ENCODE measurements around the gene MYO5B.

MYO5B gene

DNA sequence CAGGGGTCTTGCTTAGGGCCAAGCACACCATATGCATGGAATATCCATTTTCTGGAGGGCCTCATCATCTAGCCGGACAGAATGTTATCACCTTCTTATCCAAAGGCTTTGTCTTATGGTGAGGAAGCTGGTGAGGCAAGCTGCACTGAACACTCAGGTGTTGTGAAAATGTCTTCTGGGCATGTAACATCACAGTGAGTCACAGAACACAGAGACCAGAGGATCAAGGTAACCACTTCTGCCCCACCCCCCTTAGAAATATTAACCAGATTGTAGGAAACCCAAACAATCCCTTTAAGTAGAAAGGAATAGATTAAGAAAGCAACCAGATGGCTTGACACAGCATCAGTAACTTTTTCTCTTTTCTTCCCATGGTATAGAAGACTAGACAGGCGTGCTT lies 51.1 kb downstream of the MYO5B start:
- DNase-seq, result no peak

DNA sequence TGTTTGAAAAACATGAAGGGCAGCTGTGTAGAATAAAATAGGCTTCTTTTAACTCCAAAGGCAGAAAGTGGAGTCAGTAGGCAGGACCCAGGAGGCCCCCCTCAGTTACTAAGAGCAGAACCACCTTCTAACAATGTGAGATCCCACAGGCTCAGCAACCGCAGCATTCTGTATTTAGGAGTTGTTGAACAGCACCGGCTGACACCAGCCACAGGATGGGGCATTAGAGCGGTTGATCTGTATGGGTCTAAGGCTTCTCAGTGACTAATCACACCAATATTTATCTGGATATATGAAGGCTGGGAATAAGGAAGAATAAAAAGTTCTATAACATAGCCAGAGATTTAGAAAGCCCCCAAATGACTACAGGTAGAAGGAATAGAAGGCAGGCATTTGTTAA lies 51.7 kb downstream of the MYO5B start:
- DNase-seq, result no peak

DNA sequence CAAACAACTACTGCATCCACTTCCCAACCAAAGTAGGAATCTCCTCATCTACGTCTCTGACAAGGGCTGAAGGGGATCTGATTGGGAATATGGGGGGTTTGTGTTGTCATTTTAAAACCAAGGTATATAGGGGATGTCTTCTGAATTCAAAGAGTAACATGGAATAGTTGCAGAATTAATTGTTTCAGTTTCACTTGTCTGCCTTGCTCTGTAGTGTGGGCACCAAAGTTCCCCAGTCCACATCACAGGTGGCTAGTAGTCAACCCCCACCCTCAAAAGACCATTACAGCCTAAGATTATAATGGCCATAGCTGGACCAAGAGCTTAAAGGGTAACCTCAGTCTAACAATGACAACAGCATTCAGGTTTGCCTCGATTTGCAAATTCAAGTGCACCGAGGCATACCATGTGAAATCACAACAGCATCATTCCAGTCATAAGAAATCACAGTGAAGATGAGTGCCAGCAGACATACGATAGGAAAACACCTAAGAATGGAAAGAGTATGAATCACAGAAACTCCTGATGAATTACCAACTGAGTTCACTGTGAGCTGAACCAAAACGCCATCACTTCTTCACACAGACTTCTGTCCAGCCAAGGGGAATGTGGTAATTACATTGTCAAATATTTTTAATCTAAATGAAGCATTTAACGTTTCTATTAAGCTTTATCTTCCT lies 52.4 kb downstream of the MYO5B start:
- no peak for DNase-seq

DNA sequence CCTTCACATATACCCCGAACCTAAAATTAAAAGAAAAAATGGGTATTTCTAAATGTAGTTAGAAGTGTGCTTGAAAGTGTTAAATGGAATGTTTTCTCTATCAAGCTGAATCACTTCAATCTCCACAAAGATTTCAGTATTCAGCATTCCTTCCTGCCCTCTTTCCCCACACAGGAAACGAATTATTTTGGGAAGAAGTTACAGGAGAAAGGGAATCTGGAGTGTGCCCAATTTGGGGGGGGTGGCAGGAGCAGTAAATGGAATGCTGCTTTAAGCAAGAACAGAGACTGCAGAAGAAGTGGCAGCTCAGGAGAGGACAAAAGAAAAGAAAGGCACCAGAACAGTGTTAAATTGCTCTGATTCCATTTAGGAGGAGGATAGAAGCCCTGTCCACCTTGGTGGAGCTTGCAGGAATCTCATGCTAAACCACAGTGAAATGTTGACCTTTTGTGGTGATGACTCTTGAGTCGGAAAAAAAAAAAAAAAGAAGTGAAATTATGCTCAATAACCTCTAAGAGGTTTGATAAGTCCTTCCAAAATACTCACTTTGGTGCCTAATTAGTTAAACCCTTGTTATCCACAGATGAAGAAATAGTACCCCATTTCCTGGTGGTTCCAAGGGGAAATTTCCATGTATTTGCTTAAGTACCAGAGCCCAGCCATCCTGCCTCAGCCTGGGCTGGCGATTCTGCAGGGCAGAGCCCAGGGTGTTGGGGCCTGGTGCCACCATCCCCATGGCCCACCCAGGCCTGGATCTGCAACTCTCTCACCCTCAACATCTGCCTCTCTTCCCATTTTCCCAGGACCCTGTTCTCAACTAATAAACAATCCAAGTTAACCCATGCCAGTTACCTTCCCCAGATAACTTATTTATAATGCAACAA lies 56.5 kb downstream of the MYO5B start:
- DNase-seq, result no peak

DNA sequence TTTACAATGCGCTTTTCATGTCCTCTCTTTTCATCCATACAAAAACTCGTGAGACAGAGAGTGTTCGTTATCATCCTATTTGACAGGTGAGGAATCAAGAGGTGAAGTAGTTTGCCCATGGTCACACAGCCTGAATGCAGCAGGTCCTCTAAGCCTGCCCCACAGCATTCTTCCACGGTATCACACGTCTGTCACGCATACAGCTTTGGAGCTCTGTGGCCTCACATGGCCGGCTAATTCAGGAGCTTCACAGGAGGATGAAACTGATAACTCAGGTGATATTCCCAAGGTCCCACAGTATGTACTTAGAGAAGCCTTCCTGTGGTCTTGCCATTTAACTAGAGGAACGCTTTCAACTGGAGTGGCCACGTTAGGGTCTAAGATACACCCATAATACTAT lies 59.0 kb downstream of the MYO5B start:
- DNase-seq, result no peak

DNA sequence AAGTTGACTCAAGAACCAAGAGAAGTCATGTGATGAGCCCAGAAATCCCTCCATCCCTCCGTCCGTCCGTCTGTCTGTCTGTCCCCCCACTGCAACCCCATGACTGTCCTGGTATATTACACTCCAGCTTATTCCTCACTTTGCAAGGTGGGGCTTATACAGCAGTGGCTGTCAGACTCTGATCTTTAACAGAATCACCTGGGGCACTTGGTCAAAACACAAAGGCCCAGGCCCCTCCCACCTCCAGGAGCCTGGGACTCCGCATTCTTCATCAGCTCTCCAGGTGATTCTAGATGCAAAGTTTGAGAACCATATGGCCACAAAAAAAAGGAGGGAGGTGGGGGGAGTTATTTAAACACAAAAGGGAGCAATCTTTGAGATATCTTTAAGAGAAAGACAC lies 61.4 kb downstream of the MYO5B start:
- DNase-seq, result no peak

DNA sequence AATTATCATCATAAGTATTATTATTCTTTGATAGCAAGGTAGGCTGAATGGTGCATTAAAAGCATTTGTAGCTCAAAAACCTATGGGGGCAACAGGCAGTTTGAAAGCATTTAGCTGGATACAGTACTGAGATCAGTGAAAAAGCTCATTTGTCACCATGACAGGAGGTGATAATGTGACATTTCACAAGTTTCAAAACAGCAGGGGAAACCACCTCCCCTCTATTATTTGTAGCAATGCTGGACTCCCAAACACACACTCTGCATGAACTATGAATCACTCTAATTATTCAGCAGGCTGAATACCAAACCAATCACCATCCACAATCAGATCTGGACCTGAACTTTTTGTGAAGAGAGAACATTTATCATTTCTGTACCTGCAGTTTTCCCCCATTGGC lies 63.4 kb downstream of the MYO5B start:
- no peak for DNase-seq

DNA sequence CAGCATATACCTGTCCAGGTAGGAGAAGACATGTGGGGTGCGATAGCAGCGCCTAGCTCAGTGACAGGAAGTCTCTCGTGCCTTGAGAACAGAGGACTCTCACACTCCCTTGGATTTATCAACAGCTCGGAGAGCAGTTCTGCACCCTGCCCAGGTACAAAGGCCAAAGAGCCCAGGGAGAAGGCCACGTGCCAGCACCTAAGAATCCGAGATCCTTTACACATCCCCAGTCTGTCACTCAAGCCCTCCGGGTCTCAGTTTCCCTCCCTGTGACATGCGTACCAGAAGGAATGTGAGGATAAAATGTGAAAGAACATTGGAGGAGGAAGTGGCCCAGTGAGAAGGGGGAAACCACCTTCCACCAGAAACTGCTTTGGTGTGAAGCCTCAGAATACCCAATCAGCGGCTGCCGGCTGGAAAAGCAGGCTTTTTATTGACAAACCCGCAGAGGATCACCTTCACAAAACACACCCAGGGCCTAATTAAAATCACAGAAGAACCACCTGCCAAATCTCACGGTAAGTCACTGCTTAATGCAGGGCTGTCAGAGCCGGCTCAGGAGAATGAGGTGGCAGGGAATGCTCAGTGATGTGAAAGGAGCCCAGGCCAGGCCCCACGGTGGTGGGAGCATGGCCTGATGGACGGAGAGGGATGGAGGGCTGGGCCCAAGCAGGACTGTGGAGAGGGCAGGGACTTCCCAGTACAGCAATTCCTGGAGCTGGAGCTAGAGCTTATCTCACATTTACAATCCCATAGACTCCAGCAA lies 66.3 kb downstream of the MYO5B start:
- no peak for DNase-seq

DNA sequence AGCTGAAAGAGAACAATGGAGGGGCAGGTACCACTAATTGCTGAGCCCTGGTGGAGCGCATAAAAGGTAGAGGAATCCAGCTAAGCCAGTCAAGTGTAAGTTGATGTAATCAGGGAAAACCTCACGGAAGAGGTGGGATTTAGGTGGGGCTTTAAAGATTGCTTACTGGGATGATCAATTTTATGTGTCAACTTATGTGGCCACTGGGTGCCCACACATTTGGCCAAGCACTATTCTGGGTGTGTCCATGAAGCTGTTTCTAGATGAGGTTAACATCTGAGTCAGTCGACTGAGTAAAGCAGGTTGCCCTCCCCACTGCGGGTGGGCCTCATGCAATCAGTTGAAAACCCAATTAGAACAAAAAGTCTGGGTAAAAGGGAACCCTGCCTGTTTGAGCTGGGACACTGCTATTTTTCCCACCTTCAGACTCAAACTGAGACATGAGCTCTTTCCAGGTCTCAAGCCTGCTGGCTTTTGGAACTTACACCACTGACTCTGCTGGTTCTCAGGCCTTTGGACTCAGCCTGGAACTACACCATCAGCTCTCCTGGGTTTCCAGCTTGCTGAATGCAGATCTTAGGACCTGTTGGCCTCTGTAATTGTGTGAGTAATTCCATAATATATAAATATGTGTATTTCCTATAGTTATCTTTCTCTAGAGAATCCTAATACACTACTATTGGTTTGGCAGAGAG lies 67.3 kb downstream of the MYO5B start:
- DNase-seq, result no peak

DNA sequence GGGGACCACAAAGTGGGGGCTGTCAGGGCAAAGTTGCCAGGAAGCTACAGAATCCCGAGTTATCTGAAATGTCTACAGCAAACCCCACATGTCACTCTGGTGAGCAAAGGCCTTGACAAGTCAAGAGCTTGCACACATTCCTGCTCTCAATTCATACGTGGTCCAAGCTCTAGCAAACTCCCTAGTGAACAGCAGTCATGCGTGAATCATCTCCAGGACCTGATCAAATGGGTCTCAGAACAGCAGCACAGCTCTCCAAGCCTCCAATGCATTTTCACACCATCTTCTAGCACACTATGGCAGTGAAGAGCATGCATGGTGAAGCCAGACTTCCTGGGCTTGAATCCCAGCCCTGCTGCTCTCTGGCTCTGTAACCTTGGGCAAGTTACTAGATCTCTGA lies 68.5 kb downstream of the MYO5B start:
- DNase-seq, result no peak

DNA sequence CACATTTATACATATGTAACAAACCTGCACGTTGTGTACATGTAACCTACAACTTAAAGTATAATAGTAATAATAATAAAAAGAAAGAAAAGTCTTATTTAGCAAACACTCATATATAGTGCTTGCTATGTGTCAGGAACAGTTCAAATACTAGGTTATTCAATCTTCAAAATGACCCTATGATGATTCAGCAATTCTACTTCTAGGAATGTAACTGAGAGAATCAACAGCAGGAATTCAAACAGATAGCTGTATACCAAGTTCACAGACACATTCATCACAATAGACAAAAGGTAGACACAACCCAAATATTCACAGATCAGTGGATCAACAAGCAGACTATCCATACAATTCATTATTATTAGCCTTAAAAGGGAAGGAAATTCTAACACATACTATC lies 69.5 kb downstream of the MYO5B start:
- DNase-seq, result no peak

DNA sequence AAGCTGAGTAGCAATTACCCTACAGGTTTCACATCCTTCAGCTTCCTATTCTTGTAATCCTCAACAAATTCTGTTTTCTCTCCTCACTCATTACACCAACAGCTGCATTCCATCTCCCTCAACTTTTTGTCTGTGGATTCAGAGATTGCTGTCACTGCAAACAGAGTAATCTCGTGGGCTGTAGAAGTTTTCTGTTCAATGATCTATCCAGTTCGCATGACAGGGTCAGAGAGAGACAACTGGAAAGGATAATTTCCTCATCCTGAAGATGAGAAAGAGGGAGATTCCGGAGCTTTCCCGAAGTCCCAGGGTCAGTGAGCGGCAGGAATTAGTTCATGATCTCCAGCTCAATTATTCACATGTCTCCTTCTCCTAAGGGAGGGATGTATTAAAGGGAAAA lies 75.7 kb downstream of the MYO5B start:
- no peak for DNase-seq

DNA sequence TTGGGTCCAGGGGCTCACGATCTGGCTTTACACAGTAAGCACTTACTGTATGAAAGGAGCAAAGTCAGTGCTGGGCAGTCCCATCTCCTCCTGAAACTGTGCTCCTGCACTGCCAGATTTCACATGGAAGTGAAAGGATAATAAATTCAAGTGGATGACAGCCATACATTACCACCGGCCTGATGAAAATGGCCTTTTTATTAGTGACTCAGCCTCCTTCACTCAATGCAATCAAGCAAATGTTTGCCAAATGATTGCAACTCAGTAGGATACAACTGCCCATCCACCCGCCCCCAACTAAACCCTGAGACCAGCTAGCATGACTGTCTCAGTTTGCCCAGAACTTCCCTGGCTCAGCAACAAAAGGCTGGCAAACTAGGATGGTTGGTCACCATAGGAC lies 77.1 kb downstream of the MYO5B start:
- no peak for DNase-seq

DNA sequence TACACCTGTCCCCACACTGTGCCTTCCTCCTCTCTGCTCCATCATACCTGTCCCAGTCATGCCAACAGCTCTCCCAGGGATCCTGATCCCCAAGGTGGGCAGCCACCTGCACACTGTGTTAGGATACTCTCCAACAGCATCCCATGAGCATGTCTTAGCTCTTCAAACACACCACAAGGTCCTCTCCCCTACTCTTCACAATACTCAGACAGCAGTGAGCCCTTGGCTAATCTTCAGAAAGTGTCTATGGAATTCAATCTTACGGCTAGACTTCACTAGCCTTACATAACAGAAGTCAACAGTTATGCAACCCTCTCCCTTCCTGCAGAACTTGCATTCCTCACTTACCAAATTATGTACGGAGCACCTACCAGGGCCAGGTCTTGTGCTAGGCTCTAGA lies 79.9 kb downstream of the MYO5B start:
- DNase-seq, result no peak

DNA sequence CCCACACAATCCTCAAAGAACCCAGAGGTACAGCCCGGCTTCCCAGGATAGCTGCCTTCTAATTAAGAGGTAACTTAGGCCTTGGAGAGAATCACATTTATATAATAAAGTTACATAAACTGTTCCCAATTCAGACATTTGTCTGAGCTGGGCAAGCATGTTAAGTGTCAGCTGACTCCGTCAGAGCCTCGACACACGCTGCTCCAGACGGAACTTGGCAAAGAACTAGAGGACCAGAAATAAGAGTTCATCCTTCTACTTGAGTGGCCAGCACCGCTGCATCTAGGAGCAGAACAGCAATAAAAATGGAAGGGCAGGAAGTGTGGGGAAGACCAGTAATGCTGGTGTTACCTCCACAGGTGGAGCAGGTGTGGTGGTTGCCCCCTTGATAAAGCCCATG lies 80.5 kb downstream of the MYO5B start:
- no peak for DNase-seq

DNA sequence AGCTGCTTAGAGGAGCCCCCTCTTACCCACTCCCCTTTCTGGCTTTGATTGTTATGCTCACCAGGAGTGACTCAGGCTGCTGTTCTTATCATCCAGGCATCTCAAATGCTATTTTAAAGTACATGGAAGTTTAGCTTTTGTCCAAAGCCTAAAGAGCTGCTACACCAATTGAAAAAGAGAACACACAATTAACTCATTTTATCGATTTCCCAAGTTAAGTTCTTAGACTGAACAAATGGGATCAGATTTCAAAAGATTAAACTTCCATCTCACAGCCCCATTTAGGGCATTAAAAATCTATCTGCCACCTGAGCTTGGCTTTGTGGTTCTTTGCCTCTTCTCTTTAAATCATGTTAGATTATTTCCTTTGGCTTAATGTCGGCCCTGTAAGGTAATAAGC lies 81.2 kb downstream of the MYO5B start:
- no peak for DNase-seq

DNA sequence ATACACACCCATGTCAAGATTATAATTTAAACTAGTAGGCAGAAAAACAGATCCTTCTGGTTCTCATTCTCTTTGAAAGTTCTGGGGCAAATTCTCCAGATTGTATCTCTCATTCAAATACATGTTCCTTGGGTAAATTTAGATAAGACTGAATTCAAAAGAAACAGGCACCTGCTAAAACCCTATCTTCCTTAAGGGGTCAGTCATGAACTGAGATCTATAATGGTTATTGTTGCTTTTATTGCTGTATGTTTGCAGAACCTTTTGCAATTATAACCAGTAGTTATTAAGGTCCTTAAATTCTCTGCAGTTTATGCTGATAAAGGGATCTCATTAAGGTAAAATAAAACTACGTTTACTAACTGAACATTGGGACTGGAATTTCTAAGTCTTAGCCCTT lies 83.5 kb downstream of the MYO5B start:
- no peak for DNase-seq

DNA sequence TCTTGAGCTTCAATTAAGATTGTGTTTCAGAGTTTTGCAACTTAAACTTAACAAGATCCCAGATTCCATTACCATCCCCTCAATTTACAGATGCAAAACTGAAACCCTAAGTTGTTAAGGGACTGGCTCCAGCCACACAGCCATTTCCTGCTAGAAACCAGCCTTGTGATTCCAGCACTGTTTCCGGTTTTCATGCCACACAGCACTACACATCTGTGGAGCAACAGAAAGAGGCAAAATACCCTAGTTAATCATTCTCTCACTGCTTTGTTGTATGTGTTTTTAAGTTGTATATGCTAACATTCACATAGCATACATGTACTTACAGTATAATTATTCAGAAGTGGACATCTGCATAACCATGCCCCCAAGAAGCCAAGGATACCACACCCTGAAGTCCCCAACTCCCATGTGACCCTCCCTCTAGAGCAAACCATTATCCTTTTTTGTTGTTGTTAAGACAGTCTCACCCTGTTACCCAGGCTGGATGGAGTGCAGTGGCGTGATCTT lies 87.4 kb downstream of the MYO5B start:
- no peak for DNase-seq

DNA sequence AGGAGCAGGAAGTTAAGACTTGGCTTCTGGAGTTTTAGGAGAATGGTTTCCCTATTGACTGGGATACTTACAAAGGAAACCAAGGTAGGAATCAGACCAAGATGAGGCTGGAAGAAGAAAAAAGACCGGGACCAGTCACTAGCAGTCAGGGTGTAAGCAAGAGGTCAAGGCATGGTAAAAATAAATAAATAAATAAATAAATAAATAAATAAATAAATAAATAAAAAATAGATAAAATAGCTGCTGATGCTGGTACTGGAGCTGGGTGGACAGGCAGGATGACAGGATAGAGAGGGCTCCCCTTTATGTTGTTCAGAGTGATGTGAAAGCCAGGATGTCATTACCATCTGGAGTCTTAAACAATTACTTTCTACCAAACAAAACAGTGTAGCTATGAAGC lies 89.9 kb downstream of the MYO5B start:
- no peak for DNase-seq

DNA sequence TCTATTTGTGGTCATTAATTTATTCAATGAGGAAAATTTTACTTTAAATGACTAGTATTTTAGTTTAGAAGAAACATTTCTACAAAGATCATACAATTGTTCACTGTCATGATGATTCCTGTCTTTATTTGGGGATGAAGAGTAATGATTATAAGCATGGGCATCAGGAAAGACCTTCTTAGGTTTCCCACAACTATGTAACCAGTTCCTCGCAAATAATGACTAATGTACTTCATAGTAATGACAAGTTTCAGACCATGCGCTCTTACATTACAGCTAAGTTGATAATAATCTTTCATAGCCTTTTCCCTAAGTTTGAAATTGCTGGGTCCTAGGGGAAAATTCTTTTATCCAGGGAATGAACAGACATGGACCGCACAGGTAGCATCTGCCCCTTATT lies 90.5 kb downstream of the MYO5B start:
- no peak for DNase-seq

DNA sequence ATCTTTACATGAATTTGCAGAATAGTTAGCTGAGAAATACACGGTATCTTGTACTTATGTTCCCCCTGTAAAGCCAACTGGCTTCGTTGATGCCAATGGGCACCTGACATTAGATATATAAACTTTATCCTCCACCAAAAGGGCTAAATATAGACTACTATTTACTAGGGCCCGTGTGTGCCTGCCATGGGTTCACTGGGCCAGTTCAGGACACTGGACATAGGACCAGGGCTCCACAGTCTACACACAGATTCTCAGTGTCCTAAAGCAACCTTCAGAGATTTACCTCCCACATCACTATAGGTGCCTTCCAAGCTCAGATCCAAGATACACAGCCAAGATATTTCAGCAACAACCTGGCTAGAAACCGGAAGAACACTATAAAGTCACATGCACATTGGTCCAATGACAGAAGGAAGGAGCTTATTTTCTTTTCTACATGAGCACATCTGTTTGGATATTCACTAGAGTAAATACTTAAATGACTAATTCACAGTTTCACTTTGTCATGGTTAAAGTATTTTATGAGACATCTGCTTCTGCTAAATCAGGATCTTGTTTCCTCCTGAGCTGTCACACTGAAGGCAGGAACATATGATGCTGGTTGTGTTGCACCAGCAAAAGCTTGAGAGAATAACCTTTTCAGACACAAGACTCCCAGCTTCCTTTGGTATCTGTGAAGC lies 95.1 kb downstream of the MYO5B start:
- DNase-seq, result no peak

DNA sequence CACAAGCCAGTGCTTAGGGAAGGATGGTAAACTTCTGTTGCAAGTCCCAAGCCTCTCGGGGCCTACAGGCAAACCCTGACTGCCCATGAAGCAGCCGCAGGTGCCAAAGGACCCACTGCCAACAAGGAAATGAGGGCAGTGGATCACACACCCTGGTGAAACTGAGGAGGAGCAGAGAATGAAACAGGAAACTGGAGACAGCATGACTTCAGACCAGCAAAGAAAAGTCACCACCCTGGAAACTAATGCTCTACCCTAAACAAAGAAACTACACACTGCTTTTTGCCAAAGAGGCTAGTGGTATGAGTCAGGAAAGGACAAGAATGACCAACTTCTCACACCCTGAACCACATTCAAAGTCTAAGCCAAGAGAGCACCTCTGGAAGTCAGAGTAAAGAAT lies 97.2 kb downstream of the MYO5B start:
- no peak for DNase-seq
